ENCODE results near the gene PLXNB3. TPM values are rescaled to one million over a fixed set of nuclear protein-coding genes. Genes with fewer than 3 reads are reported as not detected.

Gene PLXNB3
- total RNA-seq, 1 experiment from 2014 or later = 14.3 TPM

DNA sequence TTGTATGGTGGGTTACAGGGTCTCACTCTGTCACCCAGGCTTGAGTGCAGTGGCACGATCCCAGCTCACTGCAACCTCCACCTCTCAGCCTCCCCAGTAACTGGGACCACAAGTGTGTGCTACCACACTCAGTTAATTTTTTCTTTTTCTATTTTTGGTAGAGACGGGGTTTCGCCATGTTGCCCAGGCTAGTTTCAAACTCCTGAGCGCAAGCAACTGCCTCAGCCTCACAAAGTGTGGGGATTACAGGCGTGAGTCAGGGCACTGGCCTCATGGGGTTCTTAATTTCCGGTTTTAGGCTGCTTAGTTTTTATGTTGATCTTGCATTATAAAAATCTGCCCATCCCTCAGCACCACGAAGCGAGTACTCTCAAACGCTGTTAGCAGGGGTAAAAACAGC, 46.6 kb upstream of the PLXNB3 start:
- CTCF ChIA-PET = no interaction called here

DNA sequence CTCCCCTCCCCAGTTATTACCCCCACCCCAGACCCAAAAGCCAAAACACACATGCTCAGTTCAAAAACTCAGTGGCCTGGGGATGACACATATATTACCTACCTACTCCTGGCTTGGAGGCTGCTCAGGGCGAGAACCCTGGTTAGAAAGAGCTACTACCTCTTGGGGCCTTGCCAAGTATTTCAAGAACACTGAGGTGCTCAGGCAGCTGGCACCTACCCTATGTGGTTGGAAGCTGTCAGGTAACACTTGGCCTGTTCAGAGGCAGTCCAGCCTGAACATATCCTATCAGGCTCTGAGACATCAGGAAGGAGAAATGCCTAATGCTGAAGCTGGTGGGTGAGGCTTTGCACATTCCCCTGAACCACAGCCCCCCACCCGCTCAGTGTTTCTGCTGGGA, 44.8 kb upstream of the PLXNB3 start:
- ChIA-PET CTCF (no interaction called here), POLR2A (no interaction called here)
- in situ Hi-C loops (cut with HindIII; ENCODE audit: low pct_unique_long_range_greater_than_20kb, low sequenced_read_pairs) = no loop called here
- H3K27me3 ChIP-seq (ENCODE audit: control insufficient read depth, insufficient read depth, low read length) = no peaks in the 10 kb centered on the region
- H3K4me3 ChIP-seq (ENCODE audit: low read depth in 2 of 2, low read length in 2 of 2) = no peak overlapping the region
- TF ChIP-seq CTCF (IDR thresholded peaks at IDR 0.05) = no peak
- TF ChIP-seq SIN3A (IDR thresholded peaks at IDR 0.05; ENCODE audit: borderline replicate concordance, insufficient read depth, low read depth, low read length) = no peak
- TF ChIP-seq POLR2AphosphoS5 (IDR thresholded peaks at IDR 0.05; ENCODE audit: low read depth, low read length) = no peak
- TF ChIP-seq, protein P1, sequence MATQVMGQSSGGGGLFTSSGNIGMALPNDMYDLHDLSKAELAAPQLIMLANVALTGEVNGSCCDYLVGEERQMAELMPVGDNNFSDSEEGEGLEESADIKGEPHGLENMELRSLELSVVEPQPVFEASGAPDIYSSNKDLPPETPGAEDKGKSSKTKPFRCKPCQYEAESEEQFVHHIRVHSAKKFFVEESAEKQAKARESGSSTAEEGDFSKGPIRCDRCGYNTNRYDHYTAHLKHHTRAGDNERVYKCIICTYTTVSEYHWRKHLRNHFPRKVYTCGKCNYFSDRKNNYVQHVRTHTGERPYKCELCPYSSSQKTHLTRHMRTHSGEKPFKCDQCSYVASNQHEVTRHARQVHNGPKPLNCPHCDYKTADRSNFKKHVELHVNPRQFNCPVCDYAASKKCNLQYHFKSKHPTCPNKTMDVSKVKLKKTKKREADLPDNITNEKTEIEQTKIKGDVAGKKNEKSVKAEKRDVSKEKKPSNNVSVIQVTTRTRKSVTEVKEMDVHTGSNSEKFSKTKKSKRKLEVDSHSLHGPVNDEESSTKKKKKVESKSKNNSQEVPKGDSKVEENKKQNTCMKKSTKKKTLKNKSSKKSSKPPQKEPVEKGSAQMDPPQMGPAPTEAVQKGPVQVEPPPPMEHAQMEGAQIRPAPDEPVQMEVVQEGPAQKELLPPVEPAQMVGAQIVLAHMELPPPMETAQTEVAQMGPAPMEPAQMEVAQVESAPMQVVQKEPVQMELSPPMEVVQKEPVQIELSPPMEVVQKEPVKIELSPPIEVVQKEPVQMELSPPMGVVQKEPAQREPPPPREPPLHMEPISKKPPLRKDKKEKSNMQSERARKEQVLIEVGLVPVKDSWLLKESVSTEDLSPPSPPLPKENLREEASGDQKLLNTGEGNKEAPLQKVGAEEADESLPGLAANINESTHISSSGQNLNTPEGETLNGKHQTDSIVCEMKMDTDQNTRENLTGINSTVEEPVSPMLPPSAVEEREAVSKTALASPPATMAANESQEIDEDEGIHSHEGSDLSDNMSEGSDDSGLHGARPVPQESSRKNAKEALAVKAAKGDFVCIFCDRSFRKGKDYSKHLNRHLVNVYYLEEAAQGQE (IDR thresholded peaks at IDR 0.05; ENCODE audit: insufficient read depth in 1 of 2, low read depth in 2 of 2, low read length in 1 of 2) = no peak
- no peaks in the 10 kb centered on the region for H3K9me3 ChIP-seq (ENCODE audit: control insufficient read depth, insufficient read depth, low read depth, low read length)
- BruUV-seq (replicated peaks) = no TSS peak
- intact Hi-C loops (cut with micrococcal nuclease; ENCODE audit: unreplicated experiment) = no loop called here
- ATAC-seq (no peak), DNase-seq (ENCODE audit: low read depth, low spot score) (no peak)
- no peak overlapping the region for H3K27ac ChIP-seq (ENCODE audit: low read length)
- peaks cover 9% of the 10 kb centered on the region for H3K4me1 ChIP-seq (ENCODE audit: control insufficient read depth, insufficient read depth, low read length)
- peaks cover 22% of the 10 kb centered on the region for H3K36me3 ChIP-seq (ENCODE audit: control insufficient read depth, insufficient read depth, low read length)

More for the DNA sequence above, 46.6 kb upstream of the PLXNB3 start:
- peaks cover 24% of the 10 kb centered on the region for H3K36me3 ChIP-seq (ENCODE audit: control insufficient read depth, insufficient read depth, low read length)
- ATAC-seq (no peak), DNase-seq (ENCODE audit: low read depth, low spot score) (no peak)
- H3K27ac ChIP-seq (ENCODE audit: low read length) = no peak overlapping the region
- BruUV-seq (replicated peaks) = no TSS peak
- in situ Hi-C loops (cut with HindIII; ENCODE audit: low pct_unique_long_range_greater_than_20kb, low sequenced_read_pairs) (no loop called here), intact Hi-C loops (cut with micrococcal nuclease; ENCODE audit: unreplicated experiment) (no loop called here)
- no peaks in the 10 kb centered on the region for H3K27me3 ChIP-seq (ENCODE audit: control insufficient read depth, insufficient read depth, low read length)
- no peaks in the 10 kb centered on the region for H3K9me3 ChIP-seq (ENCODE audit: control insufficient read depth, insufficient read depth, low read depth, low read length)
- H3K4me1 ChIP-seq (ENCODE audit: control insufficient read depth, insufficient read depth, low read length) = peaks cover 6% of the 10 kb centered on the region
- TF ChIP-seq POLR2AphosphoS5 (IDR thresholded peaks at IDR 0.05; ENCODE audit: low read depth, low read length) (no peak), SIN3A (IDR thresholded peaks at IDR 0.05; ENCODE audit: borderline replicate concordance, insufficient read depth, low read depth, low read length) (no peak), CTCF (IDR thresholded peaks at IDR 0.05) (no peak), TCF7L2 (IDR thresholded peaks at IDR 0.05; ENCODE audit: low read depth, low read length) (no peak)
- TF ChIP-seq, protein P1 (IDR thresholded peaks at IDR 0.05; ENCODE audit: insufficient read depth in 1 of 2, low read depth in 2 of 2, low read length in 1 of 2) = no peak
- H3K4me3 ChIP-seq (ENCODE audit: low read depth in 2 of 2, low read length in 2 of 2) = no peak overlapping the region
- POLR2A ChIA-PET = no interaction called here
